ENCODE results near the gene AGRP.

AGRP gene

DNA sequence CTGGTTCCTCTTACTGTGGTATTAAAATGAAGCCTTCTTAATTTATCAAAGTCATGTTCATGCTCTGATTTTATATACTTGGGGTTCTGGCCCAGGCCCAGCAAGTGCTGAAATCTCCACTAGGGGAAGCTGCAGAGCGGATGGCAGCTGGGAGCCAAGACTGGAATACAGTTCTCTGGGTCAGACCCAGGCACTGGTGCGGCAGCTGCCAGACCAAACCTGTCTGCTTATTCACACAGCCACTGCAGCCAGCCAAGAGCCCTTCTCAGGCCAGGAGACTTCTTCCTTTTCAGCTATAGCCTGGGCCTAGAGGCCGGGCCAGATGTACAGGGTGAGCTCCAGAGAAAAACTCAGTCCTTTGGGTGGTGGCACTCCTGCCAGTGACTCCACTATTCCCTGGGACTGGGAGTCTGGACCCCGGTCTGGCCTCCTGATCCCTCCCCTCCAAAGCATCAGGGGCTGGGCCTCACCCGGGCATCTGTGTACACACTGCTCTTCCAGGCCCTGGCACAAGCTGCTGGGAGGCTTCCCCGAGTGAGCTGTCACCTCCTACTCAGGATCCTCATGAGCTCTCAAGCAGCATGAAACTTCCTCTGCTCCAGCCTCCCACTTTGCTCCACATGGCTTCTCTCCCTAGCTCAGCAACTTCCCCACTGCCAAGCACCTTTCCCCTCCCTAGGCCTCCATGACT lies 26.8 kb downstream of the AGRP start:
- Histone ChIP-seq H3K27ac (replicated peaks) (no peak overlapping the region), H3K4me3 (replicated peaks; ENCODE audit: insufficient read depth, low read length) (no peak overlapping the region), H3K27me3 (ENCODE audit: insufficient read depth, poor library complexity, severe bottlenecking) (no peaks in the 10 kb centered on the region)
- TF ChIP-seq POLR2AphosphoS5 (IDR thresholded peaks at IDR 0.05; ENCODE audit: low read depth) (no peak), GABPA (IDR thresholded peaks at IDR 0.05; ENCODE audit: low read depth) (no peak)
- TF ChIP-seq, protein P1, sequence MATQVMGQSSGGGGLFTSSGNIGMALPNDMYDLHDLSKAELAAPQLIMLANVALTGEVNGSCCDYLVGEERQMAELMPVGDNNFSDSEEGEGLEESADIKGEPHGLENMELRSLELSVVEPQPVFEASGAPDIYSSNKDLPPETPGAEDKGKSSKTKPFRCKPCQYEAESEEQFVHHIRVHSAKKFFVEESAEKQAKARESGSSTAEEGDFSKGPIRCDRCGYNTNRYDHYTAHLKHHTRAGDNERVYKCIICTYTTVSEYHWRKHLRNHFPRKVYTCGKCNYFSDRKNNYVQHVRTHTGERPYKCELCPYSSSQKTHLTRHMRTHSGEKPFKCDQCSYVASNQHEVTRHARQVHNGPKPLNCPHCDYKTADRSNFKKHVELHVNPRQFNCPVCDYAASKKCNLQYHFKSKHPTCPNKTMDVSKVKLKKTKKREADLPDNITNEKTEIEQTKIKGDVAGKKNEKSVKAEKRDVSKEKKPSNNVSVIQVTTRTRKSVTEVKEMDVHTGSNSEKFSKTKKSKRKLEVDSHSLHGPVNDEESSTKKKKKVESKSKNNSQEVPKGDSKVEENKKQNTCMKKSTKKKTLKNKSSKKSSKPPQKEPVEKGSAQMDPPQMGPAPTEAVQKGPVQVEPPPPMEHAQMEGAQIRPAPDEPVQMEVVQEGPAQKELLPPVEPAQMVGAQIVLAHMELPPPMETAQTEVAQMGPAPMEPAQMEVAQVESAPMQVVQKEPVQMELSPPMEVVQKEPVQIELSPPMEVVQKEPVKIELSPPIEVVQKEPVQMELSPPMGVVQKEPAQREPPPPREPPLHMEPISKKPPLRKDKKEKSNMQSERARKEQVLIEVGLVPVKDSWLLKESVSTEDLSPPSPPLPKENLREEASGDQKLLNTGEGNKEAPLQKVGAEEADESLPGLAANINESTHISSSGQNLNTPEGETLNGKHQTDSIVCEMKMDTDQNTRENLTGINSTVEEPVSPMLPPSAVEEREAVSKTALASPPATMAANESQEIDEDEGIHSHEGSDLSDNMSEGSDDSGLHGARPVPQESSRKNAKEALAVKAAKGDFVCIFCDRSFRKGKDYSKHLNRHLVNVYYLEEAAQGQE (IDR thresholded peaks at IDR 0.05; ENCODE audit: insufficient replicate concordance, low read depth) = no peak
- TF ChIP-seq, protein P2, sequence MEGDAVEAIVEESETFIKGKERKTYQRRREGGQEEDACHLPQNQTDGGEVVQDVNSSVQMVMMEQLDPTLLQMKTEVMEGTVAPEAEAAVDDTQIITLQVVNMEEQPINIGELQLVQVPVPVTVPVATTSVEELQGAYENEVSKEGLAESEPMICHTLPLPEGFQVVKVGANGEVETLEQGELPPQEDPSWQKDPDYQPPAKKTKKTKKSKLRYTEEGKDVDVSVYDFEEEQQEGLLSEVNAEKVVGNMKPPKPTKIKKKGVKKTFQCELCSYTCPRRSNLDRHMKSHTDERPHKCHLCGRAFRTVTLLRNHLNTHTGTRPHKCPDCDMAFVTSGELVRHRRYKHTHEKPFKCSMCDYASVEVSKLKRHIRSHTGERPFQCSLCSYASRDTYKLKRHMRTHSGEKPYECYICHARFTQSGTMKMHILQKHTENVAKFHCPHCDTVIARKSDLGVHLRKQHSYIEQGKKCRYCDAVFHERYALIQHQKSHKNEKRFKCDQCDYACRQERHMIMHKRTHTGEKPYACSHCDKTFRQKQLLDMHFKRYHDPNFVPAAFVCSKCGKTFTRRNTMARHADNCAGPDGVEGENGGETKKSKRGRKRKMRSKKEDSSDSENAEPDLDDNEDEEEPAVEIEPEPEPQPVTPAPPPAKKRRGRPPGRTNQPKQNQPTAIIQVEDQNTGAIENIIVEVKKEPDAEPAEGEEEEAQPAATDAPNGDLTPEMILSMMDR (IDR thresholded peaks at IDR 0.05; ENCODE audit: insufficient read depth, low read length) = no peak
- no peak for DNase-seq (ENCODE audit: low read depth in 1 of 2, low spot score in 1 of 2)

DNA sequence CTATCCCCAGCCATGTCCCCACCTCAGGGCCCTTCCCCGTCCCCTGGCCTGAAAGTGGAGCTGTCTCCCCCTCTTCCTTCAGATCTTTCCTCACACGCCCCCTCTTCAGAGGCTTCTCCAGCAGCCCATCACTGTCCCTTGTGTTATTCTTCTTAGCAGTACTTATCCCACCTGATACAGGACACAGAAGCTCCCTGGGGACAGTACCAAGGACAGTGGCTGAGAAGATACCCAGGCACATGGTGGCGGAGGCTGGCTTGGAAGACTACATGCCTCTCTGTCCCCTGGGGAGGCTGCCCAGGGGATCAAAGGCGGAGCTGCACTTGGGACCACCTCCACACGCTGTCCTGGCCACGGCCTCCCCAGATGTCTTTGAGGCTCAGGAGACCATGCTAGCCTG lies 28.5 kb downstream of the AGRP start:
- no peaks in the 10 kb centered on the region for H3K27me3 ChIP-seq (ENCODE audit: insufficient read depth, poor library complexity, severe bottlenecking)
- H3K27ac ChIP-seq (replicated peaks) = no peak overlapping the region
- DNase-seq (ENCODE audit: low read depth in 1 of 2, low spot score in 1 of 2) = no peak
- TF ChIP-seq POLR2AphosphoS5 (IDR thresholded peaks at IDR 0.05; ENCODE audit: low read depth) = no peak
- TF ChIP-seq, protein P1 (IDR thresholded peaks at IDR 0.05; ENCODE audit: insufficient replicate concordance, low read depth) = peak; percentile 59
- no peak for TF ChIP-seq SPI1 (IDR thresholded peaks at IDR 0.05; ENCODE audit: borderline replicate concordance, low read depth)
- H3K4me3 ChIP-seq (replicated peaks; ENCODE audit: insufficient read depth, low read length) = no peak overlapping the region

DNA sequence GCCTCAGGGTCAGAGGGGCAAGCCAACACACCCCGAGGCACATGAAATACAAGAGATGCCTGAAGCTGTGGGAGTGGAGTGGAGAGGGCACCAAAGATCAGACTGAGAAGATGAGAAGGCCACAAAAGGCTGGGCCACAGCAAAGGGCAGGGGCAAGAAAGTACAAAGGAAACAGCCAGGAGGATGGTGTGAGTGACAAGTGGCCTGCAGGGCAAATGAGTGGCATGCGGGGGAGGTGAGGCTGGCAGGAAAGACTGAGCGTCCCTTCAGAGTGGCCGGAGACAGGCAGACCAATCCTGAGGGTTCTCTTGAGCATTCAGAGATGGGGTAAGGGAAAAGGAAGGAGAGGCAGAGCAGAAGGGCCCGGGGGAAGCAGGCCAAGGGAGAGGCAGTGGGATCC lies 29.2 kb downstream of the AGRP start:
- H3K27me3 ChIP-seq (ENCODE audit: insufficient read depth, poor library complexity, severe bottlenecking) = no peaks in the 10 kb centered on the region
- no peak overlapping the region for H3K27ac ChIP-seq (replicated peaks)
- no peak for TF ChIP-seq SPI1 (IDR thresholded peaks at IDR 0.05; ENCODE audit: borderline replicate concordance, low read depth)
- TF ChIP-seq POLR2AphosphoS5 (IDR thresholded peaks at IDR 0.05; ENCODE audit: low read depth) = no peak
- TF ChIP-seq, protein P1 (IDR thresholded peaks at IDR 0.05; ENCODE audit: insufficient replicate concordance, low read depth) = no peak
- TF ChIP-seq, protein P2 (IDR thresholded peaks at IDR 0.05; ENCODE audit: insufficient read depth, low read length) = no peak
- no peak for TF ChIP-seq GABPA (IDR thresholded peaks at IDR 0.05; ENCODE audit: low read depth)

More for the DNA sequence above, 29.2 kb downstream of the AGRP start:
- no peak for DNase-seq (ENCODE audit: low read depth in 1 of 2, low spot score in 1 of 2)
- no peak overlapping the region for H3K4me3 ChIP-seq (replicated peaks; ENCODE audit: insufficient read depth, low read length)
